K562 (cell line): ENCODE results near the gene H2AZ2. TPM values are rescaled to one million over a fixed set of nuclear protein-coding genes. Genes with fewer than 3 reads are reported as not detected.

Experiments
- ADNP ChIP-seq: fragments of 200-800 bp; sonication (Bioruptor generic); IDR thresholded peaks from 2 replicates; pipeline ENCODE4 v1.6.1; 2016; ENCODE audit warnings: missing genetic modification characterization, missing compliant biosample characterization
- BCOR ChIP-seq: fragments of 450-650 bp; IDR thresholded peaks from 2 replicates; pipeline ENCODE4 v1.6.1; 2016
- KLF10 ChIP-seq: fragments of 250-450 bp; sonication (Bioruptor Pico); IDR thresholded peaks from 2 replicates; pipeline ENCODE4 v1.6.1; 2021; ENCODE audit warnings: matching md5 sums
- RCOR1 ChIP-seq, 2 experiments: IDR thresholded peaks; 2 replicates each; pipeline ENCODE4 v1.6.1; 2012; ENCODE audit warnings: low read depth in 2 of 2, low read length in 2 of 2, borderline replicate concordance in 1 of 2, improper control_type of control experiment in 1 of 2
- ZC3H4 ChIP-seq: sonication (generic); formaldehyde crosslinking; IDR thresholded peaks from 2 replicates; pipeline ENCODE4 v1.9.0; 2021; ENCODE audit warnings: missing genetic modification reagents, borderline replicate concordance
- ZNF518B ChIP-seq: fragments of 250-450 bp; sonication (Bioruptor Pico); IDR thresholded peaks from 2 replicates; pipeline ENCODE4 v1.5.0; 2021; ENCODE audit warnings: mild to moderate bottlenecking, moderate library complexity
- ZNF830 ChIP-seq: fragments of 250-450 bp; sonication (Bioruptor Pico); IDR thresholded peaks from 2 replicates; pipeline ENCODE4 v1.5.0; 2021; ENCODE audit warnings: mild to moderate bottlenecking
- polyA plus RNA-seq, 8 experiments: library from polyadenylated mRNA; depleted of rRNA in 4 of 8; stranded (reverse) in 5 of 8; unstranded in 3 of 8; fragments of >200 nt; fragmentation: Nextera tagmentation in 2 of 8; fragmentation: Illumina TruSeq in 1 of 8; extraction: Ambion mirVana in 2 of 8; extraction: Trizol in 1 of 8; gene quantifications; 2 replicates each; pipeline versions ENCODE4 v1.2.1 to v1.2.3, GENCODE V29; 2011 to 2014; ENCODE audit warnings: inconsistent platforms in 1 of 8, missing spikeins in 1 of 8
- total RNA-seq, 7 experiments: library from RNA; depleted of rRNA in 6 of 7; stranded (reverse); fragments of >200 nt in 6 of 7; fragmentation: Illumina TruSeq in 2 of 7; extraction: Trizol in 2 of 7; gene quantifications; 2 replicates each; pipeline versions ENCODE4 v1.2.1 to v1.2.3, GENCODE V29; 2011 to 2021; ENCODE audit warnings: low replicate concordance in 1 of 7

Gene H2AZ2
- total and polyA plus RNA-seq, 9 of the 15 experiments (the other 6 are each of a cell fraction or from before 2014, with no cell fraction given), result 105 to 382 (median 286) TPM

GRCh38 chr7:44793919-44794318 lies 54.0 kb downstream of the H2AZ2 start (continued):
- TF ChIP-seq ZC3H4 (CRISPR knock-in tag) (no peak), ADNP (tag) (peak; percentile 63; the same call in 1 of the 2 replicates), ZNF518B (no peak), BCOR (peak; percentile 88), ZNF830 (CRISPR knock-in tag) (no peak), RCOR1 (IDR thresholded peaks at IDR 0.05; ENCODE audit: borderline replicate concordance in 1 of 2, low read depth in 2 of 2, low read length in 2 of 2) (0 out of 4 replicates have a peak, but pooled peaks of 1 of the 2 experiments have one; percentile 39), KLF10 (CRISPR knock-in tag) (no peak)
